HG03066 (cell line): ENCODE measurements around the gene SPATA2.
"Not testable (repeated sequence)": the region's sequence is repeated elsewhere in the genome, so short reads cannot be mapped to it uniquely, and the experiment has no call there.

Source experiments
- ATAC-seq: cut with Tn5 transposase; IDR thresholded peaks from one replicate; pipeline ENCODE4 v1.9.1; 2021; ENCODE audit warnings: low read depth; ENCODE audit not compliant: unreplicated experiment

SPATA2 gene, protein sequence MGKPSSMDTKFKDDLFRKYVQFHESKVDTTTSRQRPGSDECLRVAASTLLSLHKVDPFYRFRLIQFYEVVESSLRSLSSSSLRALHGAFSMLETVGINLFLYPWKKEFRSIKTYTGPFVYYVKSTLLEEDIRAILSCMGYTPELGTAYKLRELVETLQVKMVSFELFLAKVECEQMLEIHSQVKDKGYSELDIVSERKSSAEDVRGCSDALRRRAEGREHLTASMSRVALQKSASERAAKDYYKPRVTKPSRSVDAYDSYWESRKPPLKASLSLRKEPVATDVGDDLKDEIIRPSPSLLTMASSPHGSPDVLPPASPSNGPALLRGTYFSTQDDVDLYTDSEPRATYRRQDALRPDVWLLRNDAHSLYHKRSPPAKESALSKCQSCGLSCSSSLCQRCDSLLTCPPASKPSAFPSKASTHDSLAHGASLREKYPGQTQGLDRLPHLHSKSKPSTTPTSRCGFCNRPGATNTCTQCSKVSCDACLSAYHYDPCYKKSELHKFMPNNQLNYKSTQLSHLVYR

DNA sequence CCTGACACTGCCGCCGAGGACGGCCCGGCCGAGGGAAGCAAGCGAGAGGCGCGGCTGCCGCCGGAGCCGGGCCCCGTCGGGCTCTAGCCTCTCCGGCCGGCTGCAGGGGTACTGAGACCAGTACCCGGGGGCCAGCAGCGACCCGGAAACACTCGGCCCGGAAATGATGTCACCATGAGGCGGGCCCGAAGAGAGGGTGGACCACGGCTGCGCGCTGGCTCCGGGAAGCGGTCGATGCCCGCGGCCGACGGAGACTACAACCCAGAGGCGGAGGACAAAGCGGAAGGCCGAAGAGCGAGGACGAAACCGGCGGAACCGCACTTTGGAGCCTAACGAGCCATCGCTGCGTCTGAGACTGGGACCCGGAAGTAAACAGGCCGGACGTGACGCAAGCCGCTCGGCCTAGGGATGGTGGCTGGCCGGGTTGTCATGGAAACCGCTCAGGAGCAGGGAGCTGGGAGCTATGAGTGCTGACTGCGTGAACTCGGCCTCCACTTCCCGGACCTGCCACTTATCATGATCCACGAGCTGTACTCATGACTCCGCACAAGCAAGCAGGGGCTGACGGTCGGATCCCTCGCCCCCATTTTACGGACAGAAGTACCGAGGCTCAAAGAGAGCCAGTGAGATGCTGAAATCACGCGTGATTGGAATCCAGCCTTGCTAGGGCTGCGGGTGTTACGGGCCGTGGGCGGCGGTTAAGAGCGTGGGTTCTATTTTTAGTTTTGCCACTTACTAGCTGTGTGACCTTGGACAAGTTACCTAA, at the start of gene SPATA2:
SPATA2 (minus strand) TSS at position 150 of the 766 bp plus-strand sequence. CDS start 7,039 bp downstream, outside the sequence.
- peak; percentile 82 for ATAC-seq

DNA sequence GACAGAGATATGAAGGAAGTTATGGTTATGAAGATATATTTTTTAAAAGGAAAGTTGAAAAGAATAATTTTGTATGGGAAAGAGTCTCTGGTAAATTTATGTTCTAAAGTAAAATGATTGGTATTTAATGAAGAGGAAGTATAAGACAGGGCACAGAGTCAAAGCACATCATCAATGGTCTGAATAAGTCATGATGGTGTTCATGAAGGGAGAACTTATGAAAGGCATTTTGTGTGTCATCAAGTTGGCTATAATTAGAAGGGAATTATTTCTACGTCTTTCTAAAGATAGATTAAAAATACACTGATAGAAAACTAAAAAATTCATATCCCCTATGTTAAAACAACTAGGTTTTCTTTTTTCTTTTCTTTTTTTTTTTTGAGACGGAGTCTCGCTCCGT, 46.1 kb upstream of the SPATA2 start:
- ATAC-seq: no peak

DNA sequence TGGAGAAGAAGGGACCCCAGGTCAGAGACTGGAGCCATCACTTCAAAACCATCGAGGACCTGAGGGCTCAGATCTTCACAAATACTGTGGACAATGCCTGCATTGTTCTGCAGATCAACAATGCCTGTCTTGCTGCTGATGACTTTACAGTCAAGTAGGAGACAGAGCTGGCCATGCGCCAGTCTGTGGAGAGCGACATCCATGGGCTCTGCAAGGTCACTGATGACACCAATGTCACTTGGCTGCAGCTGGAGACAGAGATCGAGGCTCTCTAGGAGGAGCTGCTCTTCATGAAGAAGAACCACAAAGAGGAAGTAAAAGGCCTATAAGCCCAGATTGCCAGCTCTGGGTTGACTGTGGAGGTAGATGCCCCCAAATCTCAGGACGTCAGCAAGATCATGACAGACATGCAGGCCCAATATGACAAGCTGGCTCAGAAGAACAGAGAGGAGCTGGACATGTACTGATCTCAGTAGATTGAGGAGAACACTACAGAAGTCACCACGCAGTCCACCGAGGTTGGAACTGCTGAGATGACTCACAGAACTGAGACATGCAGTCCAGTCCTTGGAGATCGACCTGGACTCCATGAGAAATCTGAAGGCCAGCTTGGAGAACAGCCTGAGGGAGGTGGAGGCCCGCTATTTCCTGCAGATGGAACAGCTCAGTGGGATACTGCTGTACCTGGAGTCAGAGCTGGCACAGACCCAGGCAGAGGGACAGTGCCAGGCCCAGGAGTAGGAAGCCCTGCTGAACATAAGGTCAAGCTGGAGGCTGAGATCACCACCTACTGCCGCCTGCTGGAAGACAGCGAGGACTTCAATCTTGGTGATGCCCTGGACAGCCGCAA, 42.0 kb upstream of the SPATA2 start:
- ATAC-seq: not testable (repeated sequence)

DNA sequence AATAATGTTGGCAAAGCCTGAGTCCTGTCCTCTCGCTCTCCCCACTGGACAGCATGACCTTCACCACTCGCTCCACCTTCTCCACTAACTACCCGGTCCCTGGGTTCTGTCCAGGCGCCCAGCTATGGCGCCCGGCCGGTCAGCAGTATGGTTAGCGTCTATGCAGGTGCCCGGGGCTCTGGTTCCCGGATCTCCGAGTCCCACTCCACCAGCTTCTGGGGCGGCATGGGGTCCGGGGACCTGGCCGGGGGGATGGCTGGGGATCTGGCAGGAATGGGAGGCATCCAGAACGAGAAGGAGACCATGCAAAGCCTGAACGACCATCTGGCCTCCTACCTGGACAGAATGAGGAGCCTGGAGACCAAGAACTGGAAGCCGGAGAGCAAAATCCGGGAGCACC, 41.4 kb upstream of the SPATA2 start:
- ATAC-seq: no peak

DNA sequence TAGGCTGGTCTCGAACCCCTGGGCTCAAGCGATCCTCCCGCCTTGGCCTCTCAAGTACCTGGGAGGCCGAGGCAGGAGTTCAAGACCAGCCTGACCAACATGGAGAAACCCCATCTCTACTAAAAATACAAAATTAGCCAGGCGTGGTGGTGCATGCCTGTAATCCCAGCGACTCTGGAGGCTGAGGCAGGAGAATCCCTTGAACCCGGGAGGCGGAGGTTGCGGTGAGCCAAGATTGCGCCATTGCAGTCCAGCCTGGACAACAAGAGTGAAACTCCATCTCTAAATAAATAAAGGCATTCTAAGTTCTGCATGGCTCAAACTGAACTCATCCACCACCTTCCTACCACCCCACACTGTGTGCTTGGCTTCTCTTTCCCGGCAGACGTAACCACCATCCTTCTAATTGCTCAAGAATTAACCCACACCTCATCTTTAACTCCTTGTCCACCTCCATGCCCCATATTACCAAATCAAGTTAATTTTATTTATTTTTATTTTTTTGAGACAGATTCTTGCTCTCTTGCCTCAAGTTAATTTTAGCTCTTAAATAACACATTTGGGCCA, 40.6 kb upstream of the SPATA2 start:
- ATAC-seq: not testable (repeated sequence)

DNA sequence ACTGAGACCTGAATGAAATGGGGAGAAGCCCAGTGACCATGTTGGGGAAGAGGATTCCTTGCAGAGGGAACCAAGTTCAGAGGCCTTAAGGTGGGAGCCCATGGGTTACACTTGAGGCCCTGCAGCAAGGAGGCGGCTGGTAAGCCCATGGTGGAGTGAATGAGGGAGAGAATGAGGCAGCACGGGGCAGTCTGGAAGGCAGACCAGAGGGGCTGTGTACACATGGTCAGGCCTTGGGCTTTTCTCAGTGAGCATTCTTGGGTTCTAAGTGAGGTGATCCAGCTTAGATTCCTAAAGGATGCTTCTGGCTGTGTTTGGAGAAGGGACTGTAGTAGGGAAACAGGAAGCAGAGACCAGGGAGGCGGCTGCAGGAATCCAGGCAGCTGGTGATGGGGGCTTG, 39.8 kb upstream of the SPATA2 start:
- ATAC-seq: no peak

DNA sequence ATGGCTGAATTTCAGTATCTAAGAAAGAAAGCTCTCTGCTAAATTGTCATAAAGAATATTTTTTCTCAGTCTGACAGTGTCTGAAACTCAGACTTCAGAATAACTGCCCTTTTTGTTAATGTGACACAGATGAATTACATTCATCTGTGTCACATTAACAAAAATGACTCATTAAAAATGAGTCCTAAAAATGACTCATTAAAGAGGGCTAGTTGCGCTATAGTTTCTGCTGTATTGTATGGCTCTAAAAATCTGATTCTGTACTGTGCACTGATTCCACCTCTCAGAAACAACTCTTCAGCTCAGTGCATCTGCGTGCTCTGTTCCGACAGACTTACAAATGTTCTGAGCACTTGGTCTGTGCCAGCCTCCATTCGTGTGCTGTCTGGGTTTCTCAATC, 35.8 kb upstream of the SPATA2 start:
- ATAC-seq: no peak

DNA sequence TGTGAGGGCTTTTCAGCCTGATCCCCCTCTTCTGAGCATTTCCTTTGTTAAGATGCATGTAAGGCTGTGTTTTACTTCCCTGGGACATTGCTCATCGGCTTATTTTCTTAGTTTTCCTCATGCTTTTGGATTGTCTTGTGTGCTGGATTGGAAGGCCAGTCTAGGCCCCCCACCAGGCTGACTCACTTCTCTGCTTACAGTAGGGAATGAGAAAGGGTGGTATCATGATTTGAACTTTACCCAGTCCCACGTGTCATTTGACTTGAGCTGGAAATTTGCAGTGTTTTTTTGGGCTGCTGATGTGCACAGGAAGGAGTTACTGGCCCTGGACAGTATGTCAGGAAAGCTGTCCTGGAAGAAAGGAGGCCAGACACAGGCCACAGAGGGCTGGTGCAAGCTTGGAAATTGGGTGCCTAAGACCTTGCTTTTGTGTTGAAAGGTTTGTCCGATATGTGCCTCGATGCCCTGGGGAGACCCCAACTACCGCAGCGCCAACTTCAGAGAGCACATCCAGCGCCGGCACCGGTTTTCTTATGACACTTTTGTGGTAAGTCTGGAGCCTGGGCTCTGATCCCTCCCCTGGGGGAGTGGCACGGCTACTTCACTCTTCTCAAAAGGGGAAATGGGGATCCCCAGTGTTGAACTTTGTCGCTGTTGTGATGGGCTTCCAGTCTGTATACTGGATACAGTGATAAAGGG, 33.6 kb upstream of the SPATA2 start:
- ATAC-seq: no peak

DNA sequence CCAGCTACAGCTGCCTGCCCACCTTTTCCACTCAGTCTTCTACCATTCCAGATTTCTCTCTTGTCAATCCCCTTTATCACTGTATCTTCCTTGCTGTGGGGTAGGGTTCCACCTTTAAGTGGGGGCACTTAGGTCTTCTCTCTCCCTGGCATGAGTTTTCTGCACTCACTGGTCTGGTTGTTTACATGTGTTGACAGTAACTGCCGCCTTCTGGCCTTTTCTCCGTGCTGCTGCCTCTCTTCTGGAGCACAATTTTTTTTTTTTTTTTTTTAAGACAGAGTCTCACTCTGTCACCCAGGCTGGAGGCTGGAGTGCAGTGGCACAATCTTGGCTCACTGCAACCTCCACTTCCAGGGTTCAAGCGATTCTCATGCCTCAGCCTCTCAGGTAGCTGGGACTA, 32.8 kb upstream of the SPATA2 start:
- no peak for ATAC-seq

DNA sequence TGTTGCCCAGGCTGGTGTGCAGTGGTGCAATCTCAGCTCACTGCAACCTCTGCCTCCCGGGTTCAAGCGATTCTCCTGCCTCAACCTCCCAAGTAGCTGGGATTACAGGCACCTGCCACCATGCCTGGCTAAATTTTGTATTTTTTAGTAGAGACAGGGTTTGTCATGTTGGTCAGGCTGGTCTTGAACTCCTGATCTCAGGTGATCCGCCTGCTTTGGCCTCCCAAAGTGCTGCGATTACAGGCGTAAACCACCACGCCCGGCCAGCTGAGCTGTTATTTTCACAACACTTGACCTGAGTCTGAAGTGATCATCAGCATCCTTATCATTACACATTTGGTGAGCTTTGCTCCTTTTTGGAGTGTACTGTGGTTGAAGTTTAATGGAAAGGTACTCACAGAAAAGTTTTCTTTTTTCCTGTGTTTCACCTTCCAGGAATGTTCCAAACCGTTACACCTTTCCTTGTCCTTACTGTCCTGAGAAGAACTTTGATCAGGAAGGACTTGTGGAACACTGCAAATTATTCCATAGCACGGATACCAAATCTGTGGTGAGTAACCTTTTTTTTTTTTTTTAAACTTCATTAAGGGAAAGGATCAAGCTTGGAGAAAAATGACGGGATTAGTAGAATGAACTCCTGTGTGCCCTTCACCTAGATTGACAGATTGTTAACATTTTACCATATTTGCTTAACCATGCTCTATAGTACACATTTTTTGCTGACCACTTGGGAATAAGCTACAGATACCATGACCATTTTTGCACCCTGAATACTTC, 30.6 kb upstream of the SPATA2 start:
- no peak for ATAC-seq

DNA sequence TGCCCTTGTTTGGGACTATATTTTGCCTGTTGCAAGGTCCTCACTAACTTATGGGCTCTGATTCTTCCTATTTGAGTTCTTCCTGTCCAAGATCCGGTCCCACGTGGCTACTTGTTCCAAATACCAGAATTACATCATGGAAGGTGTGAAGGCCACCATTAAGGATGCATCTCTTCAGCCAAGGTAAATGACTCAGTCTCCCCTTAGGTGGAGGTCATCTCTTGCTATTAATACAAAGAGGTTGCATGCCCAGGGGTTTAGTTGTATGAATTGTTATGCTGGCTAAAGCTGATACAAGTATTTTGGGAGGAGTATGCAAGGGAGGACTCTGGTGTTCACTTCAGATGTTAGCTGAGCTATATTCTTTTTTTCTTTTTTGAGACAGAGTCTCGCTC, 30.0 kb upstream of the SPATA2 start:
- ATAC-seq: no peak

DNA sequence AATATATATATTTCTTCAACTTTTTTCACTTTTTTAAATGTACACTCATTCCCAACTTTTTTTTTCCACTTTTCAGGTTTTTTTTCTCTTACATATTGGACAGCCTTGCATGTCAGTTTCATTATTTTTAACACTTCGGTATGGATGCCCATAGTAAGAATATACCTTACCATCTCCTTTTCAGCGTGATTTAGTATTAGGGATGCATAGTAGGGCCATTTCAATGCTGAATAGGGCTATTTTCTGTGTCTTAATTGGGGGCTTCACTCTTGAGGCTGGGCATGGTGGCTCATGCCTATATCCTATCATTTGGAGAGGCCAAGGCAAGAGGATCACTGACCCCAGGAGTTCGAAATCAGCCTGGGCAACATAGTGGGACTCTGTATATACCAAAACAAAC, 27.6 kb upstream of the SPATA2 start:
- ATAC-seq: no peak

DNA sequence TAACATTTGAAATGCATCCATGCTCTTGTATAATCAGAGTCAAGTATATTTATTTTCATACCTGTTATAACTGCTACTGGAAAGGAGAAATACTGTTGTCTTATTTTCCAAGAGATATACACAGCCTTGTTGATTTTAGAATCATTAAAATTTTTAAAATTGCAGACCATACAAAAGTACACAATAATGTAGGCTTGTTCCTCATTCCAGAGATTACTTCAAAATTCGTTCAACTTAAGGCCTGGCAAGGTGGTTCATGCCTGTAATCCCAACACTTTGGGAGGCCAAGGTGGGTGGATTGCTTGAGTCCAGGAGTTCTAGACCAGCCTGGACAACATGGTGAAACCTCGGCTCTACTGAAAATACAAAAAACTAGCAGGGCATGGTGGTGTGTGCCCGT, 27.0 kb upstream of the SPATA2 start:
- no peak for ATAC-seq

DNA sequence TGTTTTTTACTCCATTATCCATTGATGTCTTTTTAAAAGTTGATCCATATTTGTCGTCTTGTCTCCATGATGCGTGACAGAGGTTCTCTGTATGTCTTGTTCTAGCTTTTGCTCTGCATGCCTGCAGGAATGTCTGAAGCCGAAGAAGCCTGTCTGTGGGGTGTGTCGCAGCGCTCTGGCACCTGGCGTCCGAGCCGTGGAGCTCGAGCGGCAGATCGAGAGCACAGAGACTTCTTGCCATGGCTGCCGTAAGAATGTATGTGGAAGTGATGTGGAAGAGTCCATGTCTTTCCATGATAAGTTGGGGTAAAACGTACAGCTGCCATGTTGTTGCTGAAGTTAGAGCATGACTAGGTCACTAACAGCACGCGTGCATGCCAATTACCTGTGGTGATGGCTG, 26.1 kb upstream of the SPATA2 start:
- ATAC-seq: no peak

DNA sequence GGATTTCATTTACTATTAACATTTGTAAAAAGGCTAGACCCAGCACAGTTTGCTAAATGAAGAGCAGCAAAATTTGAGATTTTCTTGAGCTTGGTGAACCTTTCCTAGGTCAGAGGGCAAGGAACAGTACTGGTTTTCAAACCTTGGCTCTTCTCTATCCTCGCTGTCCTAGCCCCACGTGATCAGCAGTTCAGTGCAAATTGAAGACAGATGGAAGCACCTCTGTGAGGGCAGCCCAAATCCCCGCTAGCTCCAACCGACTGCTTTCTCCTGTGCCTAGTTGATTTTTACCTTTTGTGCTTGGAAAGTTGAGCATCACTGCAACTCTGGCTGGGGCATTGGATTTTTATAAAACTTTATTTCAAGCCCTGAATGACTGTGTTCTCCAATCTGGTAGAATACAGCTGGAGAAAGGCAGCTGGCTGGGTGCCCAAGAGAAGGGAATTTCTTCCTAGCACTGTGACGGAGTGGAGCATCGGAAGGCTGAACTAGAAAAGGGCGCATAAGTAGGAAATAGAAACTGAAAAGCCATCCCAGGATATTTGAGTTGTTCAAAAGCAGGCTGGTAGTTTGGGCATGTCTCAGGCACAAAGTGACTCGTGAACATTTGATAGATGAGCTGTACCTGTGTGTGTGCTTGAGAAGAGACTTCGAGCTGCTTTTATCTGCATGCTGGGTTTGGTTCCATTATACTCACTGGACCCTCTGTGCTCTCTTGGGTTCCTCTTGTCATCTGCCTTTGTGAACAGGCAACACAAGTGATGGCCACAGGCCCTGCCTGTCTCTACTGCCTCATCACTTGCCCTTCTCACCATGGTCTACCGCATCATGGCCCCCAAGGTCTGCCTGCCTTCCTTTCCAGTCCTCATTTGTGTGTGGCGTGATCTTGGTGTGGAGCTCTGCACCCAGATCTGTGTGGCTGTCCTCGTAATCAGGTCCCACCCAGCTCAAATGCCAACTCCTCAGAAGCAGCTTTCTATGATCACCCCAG, 23.1 kb upstream of the SPATA2 start:
- no peak for ATAC-seq

DNA sequence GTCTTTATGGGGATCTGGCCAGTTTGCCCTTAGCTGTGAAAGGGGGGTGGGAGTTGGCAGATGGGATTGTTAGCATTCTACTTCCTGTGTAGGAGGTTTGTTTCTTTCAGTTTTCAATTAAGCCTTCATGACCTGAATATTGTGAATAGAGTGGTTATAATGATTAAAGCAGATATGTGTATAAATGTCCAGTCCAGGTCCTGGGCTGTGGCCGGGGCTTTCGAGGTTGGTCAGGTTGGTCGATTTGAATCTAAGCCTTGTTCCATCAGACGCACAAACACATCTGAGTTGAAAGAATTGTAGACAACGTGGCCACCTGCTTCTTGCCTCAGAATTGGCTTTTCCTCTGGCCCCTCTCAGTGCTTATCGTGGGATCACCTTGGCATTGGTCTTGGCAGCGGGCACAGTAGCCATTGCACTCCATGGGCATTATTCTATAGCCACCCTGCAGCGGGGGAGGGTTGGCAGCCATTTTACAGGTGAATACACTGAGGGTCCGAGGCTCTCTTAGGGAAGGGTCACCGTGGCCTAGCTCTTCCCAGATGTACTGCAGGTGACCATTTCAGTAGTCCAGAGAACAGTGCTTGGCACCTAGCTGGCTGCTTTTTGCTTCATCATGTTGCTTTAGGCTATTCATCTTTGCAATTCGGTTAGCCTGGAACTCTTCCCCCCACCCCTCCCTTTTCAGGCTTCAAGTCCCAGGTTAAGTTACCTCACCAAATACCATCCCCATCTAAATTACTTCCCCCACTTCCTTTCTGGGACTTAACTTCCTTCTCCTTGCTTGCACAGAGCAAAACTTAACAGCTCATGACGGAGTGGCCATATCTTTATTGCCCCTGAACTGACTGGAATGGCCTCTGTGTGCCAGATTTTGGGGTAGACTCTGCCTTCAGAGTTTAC, 21.9 kb upstream of the SPATA2 start:
- no peak for ATAC-seq
